ENCODE data around the gene RGS3. TPM values are rescaled to one million over a fixed set of nuclear protein-coding genes. Genes with fewer than 3 reads are reported as not detected.
"Not testable (repeated sequence)": the region's sequence is repeated elsewhere in the genome, so short reads cannot be mapped to it uniquely, and the experiment has no call there.

Gene RGS3
- total RNA-seq, 2 experiments from 2014 or later, result 51.0 to 51.5 TPM

- POLR2A ChIA-PET, result no interaction called here
Observed at GRCh38 chr9:113485761-113486115, 22.2 kb downstream of the RGS3 start.

GRCh38 chr9:113486327-113486726 lies 22.8 kb downstream of the RGS3 start:
- no peak for DNase-seq
- ChIA-PET CTCF (interaction anchor here (1.0 kb wide), 2 partner anchors 40 to 105 kb away, joined by 3 read pairs; no protein-coding TSS in a partner anchor), POLR2A (no interaction called here)
- Mint-ChIP-seq H3K27ac (no peak overlapping the region), H3K4me1 (ENCODE audit: low read depth) (no peaks in the 10 kb centered on the region), H3K36me3 (ENCODE audit: low read depth) (no peaks in the 10 kb centered on the region), H3K9me3 (no peaks in the 10 kb centered on the region), H3K27me3 (no peaks in the 10 kb centered on the region), H3K4me3 (no peak overlapping the region)
- TF ChIP-seq CTCF (IDR thresholded peaks at IDR 0.05), result no peak
- no peak for ATAC-seq
- intact Hi-C loops (cut with micrococcal nuclease), result no loop called here

More at GRCh38 chr9:113485761-113486115, 22.2 kb downstream of the RGS3 start:
- Mint-ChIP-seq H3K27me3 (no peaks in the 10 kb centered on the region), H3K36me3 (ENCODE audit: low read depth) (no peaks in the 10 kb centered on the region), H3K9me3 (no peaks in the 10 kb centered on the region), H3K4me3 (no peak overlapping the region), H3K4me1 (ENCODE audit: low read depth) (no peaks in the 10 kb centered on the region), H3K27ac (no peak overlapping the region)
- TF ChIP-seq CTCF (IDR thresholded peaks at IDR 0.05), result no peak
- ATAC-seq, result no peak
- CTCF ChIA-PET, result no interaction called here
- no peak for DNase-seq
- intact Hi-C loops (cut with micrococcal nuclease), result no loop called here

GRCh38 chr9:113488071-113488470 lies 24.5 kb downstream of the RGS3 start:
- POLR2A ChIA-PET, result no interaction called here
- no peak for TF ChIP-seq CTCF (IDR thresholded peaks at IDR 0.05)
- H3K27me3 Mint-ChIP-seq, result no peaks in the 10 kb centered on the region
- intact Hi-C loops (cut with micrococcal nuclease), result no loop called here
- H3K9me3 Mint-ChIP-seq, result no peaks in the 10 kb centered on the region
- H3K36me3 Mint-ChIP-seq (ENCODE audit: low read depth), result no peaks in the 10 kb centered on the region
- no peak overlapping the region for H3K27ac Mint-ChIP-seq
- DNase-seq, result no peak
- no peak for ATAC-seq
- CTCF ChIA-PET, result no interaction called here
- no peaks in the 10 kb centered on the region for H3K4me1 Mint-ChIP-seq (ENCODE audit: low read depth)
- no peak overlapping the region for H3K4me3 Mint-ChIP-seq

- H3K4me1 Mint-ChIP-seq (ENCODE audit: low read depth), result no peaks in the 10 kb centered on the region
- H3K4me3 Mint-ChIP-seq, result no peak overlapping the region
- intact Hi-C loops (cut with micrococcal nuclease), result no loop called here
- no peaks in the 10 kb centered on the region for H3K9me3 Mint-ChIP-seq
- DNase-seq, result no peak
- ATAC-seq, result no peak
- H3K27me3 Mint-ChIP-seq, result no peaks in the 10 kb centered on the region
- no peaks in the 10 kb centered on the region for H3K36me3 Mint-ChIP-seq (ENCODE audit: low read depth)
- no peak for TF ChIP-seq CTCF (IDR thresholded peaks at IDR 0.05)
- H3K27ac Mint-ChIP-seq, result no peak overlapping the region
- ChIA-PET POLR2A (no interaction called here), CTCF (no interaction called here)
Observed at GRCh38 chr9:113488490-113488889, 25.0 kb downstream of the RGS3 start.

GRCh38 chr9:113491147-113491546 lies 27.6 kb downstream of the RGS3 start:
- POLR2A ChIA-PET; intact Hi-C loops (cut with micrococcal nuclease); CTCF ChIA-PET; H3K36me3 Mint-ChIP-seq (ENCODE audit: low read depth); H3K4me3 Mint-ChIP-seq; H3K4me1 Mint-ChIP-seq (ENCODE audit: low read depth); H3K27ac Mint-ChIP-seq; H3K9me3 Mint-ChIP-seq; H3K27me3 Mint-ChIP-seq; ATAC-seq; DNase-seq: not testable (repeated sequence)

Measured in activated CD8-positive, alpha-beta T cell treated with anti-CD3 and anti-CD28 coated beads for 36 hours (primary cell).